IMR-90 (cell line): ENCODE results near the gene BCAS3. TPM values are rescaled to one million over a fixed set of nuclear protein-coding genes. Genes with fewer than 3 reads are reported as not detected.
A peak's percentile ranks its signal among the peaks of the same experiment; 100 is the strongest.

Experiments used
- ATAC-seq: fragments of 200-7000 bp; cut with Tn5 transposase; 2 replicates; pipeline ENCODE4 v1.9.1; 2020; ENCODE audit warnings: low read depth, mild to moderate bottlenecking, moderate library complexity
- BruUV-seq: library from RNA; stranded (reverse); fragments of 400-500 nt; replicated peaks from 2 replicates; lab custom pipeline; 2021; lab: Mats Ljungman, UMichigan
- CTCF ChIA-PET: fragments of 300-600 bp; formaldehyde crosslinking; extraction: SDS; loops from one replicate; lab custom pipeline; 2021; ENCODE audit warnings: antibody characterized with exemption; lab: Yijun Ruan, JAX
- POLR2A ChIA-PET: fragments of 300-600 bp; sonication (Branson Sonifier 250); formaldehyde crosslinking; loops from one replicate; lab custom pipeline; 2022; ENCODE audit warnings: antibody characterized with exemption; ENCODE audit not compliant: unreplicated experiment; lab: Charles Lee
- DNase-seq: peaks from one replicate; pipeline ENCODE4 v3.0.0; 2013
- H2AFZ ChIP-seq: replicated peaks from 2 replicates; pipeline ENCODE3; 2013; ENCODE audit warnings: low read length, mild to moderate bottlenecking; ENCODE audit not compliant: poor library complexity
- H2AK5ac ChIP-seq: 2 replicates; pipeline ENCODE4 v1.6.1; 2013; ENCODE audit warnings: low read depth, low read length, inconsistent platforms
- H2AK9ac ChIP-seq: replicated peaks from 2 replicates; pipeline ENCODE3; 2013; ENCODE audit warnings: mild to moderate bottlenecking, low read depth, low read length, moderate library complexity; ENCODE audit not compliant: poor library complexity
- H2BK120ac ChIP-seq: 2 replicates; pipeline ENCODE4 v1.6.1; 2013; ENCODE audit warnings: low read depth, low read length, inconsistent platforms
- H2BK15ac ChIP-seq: 3 replicates; pipeline ENCODE4 v1.6.1; 2013; ENCODE audit warnings: low read depth, low read length, inconsistent platforms
- H2BK20ac ChIP-seq: 2 replicates; pipeline ENCODE4 v1.6.1; 2013; ENCODE audit warnings: low read depth, mild to moderate bottlenecking, inconsistent platforms, low read length, moderate library complexity
- H2BK5ac ChIP-seq: 2 replicates; pipeline ENCODE4 v1.6.1; 2013; ENCODE audit warnings: mild to moderate bottlenecking, low read depth, low read length, inconsistent platforms; ENCODE audit not compliant: poor library complexity, severe bottlenecking
- H3K14ac ChIP-seq: replicated peaks from 2 replicates; pipeline ENCODE4 v1.6.1; 2013; ENCODE audit warnings: low read depth, low read length, inconsistent platforms
- H3K18ac ChIP-seq: 2 replicates; pipeline ENCODE4 v1.6.1; 2013; ENCODE audit warnings: low read depth, low read length, control low read depth
- H3K23ac ChIP-seq: 2 replicates; pipeline ENCODE4 v1.6.1; 2013; ENCODE audit warnings: low read depth, low read length, inconsistent platforms
- H3K27ac ChIP-seq: 2 replicates; pipeline ENCODE4 v1.5.1; 2013; ENCODE audit warnings: mild to moderate bottlenecking, control low read depth, low read length; ENCODE audit not compliant: insufficient read depth
- H3K27me3 ChIP-seq: 2 replicates; pipeline ENCODE4 v1.6.1; 2013; ENCODE audit warnings: low read length; ENCODE audit not compliant: control insufficient read depth, insufficient read depth
- H3K36me3 ChIP-seq: 2 replicates; pipeline ENCODE4 v1.6.1; 2013; ENCODE audit warnings: low read length, mixed read lengths; ENCODE audit not compliant: control insufficient read depth, insufficient read depth
- H3K4ac ChIP-seq: 2 replicates; pipeline ENCODE4 v1.6.1; 2013; ENCODE audit warnings: low read depth, low read length, inconsistent platforms
- H3K4me1 ChIP-seq: 2 replicates; pipeline ENCODE4 v1.6.1; 2013; ENCODE audit warnings: low read length, mixed read lengths; ENCODE audit not compliant: control insufficient read depth, insufficient read depth
- H3K4me2 ChIP-seq: 2 replicates; pipeline ENCODE4 v1.6.1; 2013; ENCODE audit warnings: low read depth, mild to moderate bottlenecking, control low read depth, low read length, moderate library complexity
- H3K4me3 ChIP-seq: 2 replicates; pipeline ENCODE4 v1.5.1; 2013; ENCODE audit warnings: low read depth, mild to moderate bottlenecking, control low read depth, low read length, moderate library complexity; ENCODE audit not compliant: insufficient read depth
- H3K56ac ChIP-seq: 2 replicates; pipeline ENCODE4 v1.6.1; 2013; ENCODE audit warnings: low read length, inconsistent platforms; ENCODE audit not compliant: insufficient read depth; ENCODE audit errors: extremely low read depth
- H3K79me1 ChIP-seq, 2 experiments: 2 replicates each; pipeline ENCODE4 v1.6.1; 2013; ENCODE audit warnings: low read length in 2 of 2, inconsistent platforms in 1 of 2, low read depth in 1 of 2
- H3K9ac ChIP-seq: 2 replicates; pipeline ENCODE4 v1.6.1; 2013; ENCODE audit warnings: low read depth, low read length, control low read depth
- H3K9me1 ChIP-seq: 2 replicates; pipeline ENCODE4 v1.6.1; 2013; ENCODE audit warnings: low read length, inconsistent platforms; ENCODE audit not compliant: insufficient read depth
- H3K9me3 ChIP-seq: 2 replicates; pipeline ENCODE4 v1.6.1; 2013; ENCODE audit warnings: low read length; ENCODE audit not compliant: control insufficient read depth, insufficient read depth
- H4K20me1 ChIP-seq: 2 replicates; pipeline ENCODE4 v1.6.1; 2013; ENCODE audit warnings: low read length, inconsistent platforms; ENCODE audit not compliant: insufficient read depth
- H4K5ac ChIP-seq: 2 replicates; pipeline ENCODE4 v1.6.1; 2013; ENCODE audit warnings: mild to moderate bottlenecking, low read depth, low read length, control low read depth
- H4K8ac ChIP-seq, 2 experiments: 2 replicates each; pipeline ENCODE4 v1.6.1; 2013; ENCODE audit warnings: low read depth in 2 of 2, low read length in 2 of 2, control low read depth in 1 of 2, inconsistent platforms in 1 of 2
- H4K91ac ChIP-seq: 2 replicates; pipeline ENCODE4 v1.6.1; 2013; ENCODE audit warnings: low read depth, low read length, inconsistent platforms; ENCODE audit not compliant: insufficient read depth
- BHLHE40 ChIP-seq: fragments of 150-350 bp; IDR thresholded peaks from 2 replicates; pipeline ENCODE4 v1.6.1; 2016; ENCODE audit warnings: mild to moderate bottlenecking, low read depth, low read length
- CHD1 ChIP-seq: IDR thresholded peaks from 2 replicates; pipeline ENCODE4 v1.6.1; 2012; ENCODE audit warnings: low read depth, low read length, improper control_type of control experiment
- FOS ChIP-seq: fragments of 150-350 bp; IDR thresholded peaks from 2 replicates; pipeline ENCODE4 v1.6.1; 2016; ENCODE audit warnings: low read depth, low read length
- MAFK ChIP-seq: IDR thresholded peaks from 2 replicates; pipeline ENCODE4 v1.6.1; 2012; ENCODE audit warnings: low read depth, low read length, improper control_type of control experiment
- MAZ ChIP-seq: IDR thresholded peaks from 2 replicates; pipeline ENCODE4 v1.6.1; 2012; ENCODE audit warnings: low read depth, mild to moderate bottlenecking, low read length, improper control_type of control experiment, moderate library complexity, borderline replicate concordance
- POLR2A ChIP-seq: IDR thresholded peaks from 2 replicates; pipeline ENCODE4 v1.6.1; 2012; ENCODE audit warnings: mild to moderate bottlenecking, low read depth, low read length
- RAD21 ChIP-seq: IDR thresholded peaks from 2 replicates; pipeline ENCODE4 v1.6.1; 2012; ENCODE audit warnings: low read length, improper control_type of control experiment
- RCOR1 ChIP-seq: IDR thresholded peaks from 2 replicates; pipeline ENCODE4 v1.6.1; 2012; ENCODE audit warnings: mild to moderate bottlenecking, low read length, improper control_type of control experiment; ENCODE audit not compliant: insufficient replicate concordance
- WGBS, 2 experiments: methylation state at CpG; one replicate each; pipeline versions ENCODE4 v1.1.5 to v1.1.7; 2013; ENCODE audit warnings: missing lambda C conversion rate in 2 of 2; ENCODE audit not compliant: insufficient read length in 1 of 2; ENCODE audit errors: extremely low coverage in 2 of 2; 5-methylcytosine and 5-hydroxymethylcytosine counted together
- dilution Hi-C: fragments of 300-500 bp; cut with HindIII; formaldehyde crosslinking; loops from one replicate; pipeline ENCODE4 v1.14.3; 2018; ENCODE audit warnings: low sequenced_read_pairs; ENCODE audit not compliant: unreplicated experiment
- in situ Hi-C: fragments of 300-500 bp; cut with MboI; formaldehyde crosslinking; loops from 3 replicates; pipeline ENCODE4 v1.14.3; 2019; ENCODE audit warnings: low sequenced_read_pairs, inconsistent platforms, mixed read lengths
- intact Hi-C: fragments of 100-400 bp; cut with micrococcal nuclease; formaldehyde crosslinking; loops from 2 replicates; pipeline ENCODE4 v1.10.0; 2022
- polyA plus RNA-seq, 3 experiments: library from polyadenylated mRNA; depleted of rRNA; stranded (reverse); fragments of >200 nt; gene quantifications; 2 replicates each; pipeline ENCODE4 v1.2.3, GENCODE V29; 2012; ENCODE audit warnings: low replicate concordance in 1 of 3
- total RNA-seq: library from RNA; depleted of rRNA; stranded (reverse); fragments of >200 nt; gene quantifications from 2 replicates; pipeline ENCODE4 v1.2.3, GENCODE V29; 2012
- TF ChIP-seq, protein P1 (sequence below): fragments of 150-350 bp; IDR thresholded peaks from 2 replicates; pipeline ENCODE4 v1.6.1; 2017; ENCODE audit warnings: mild to moderate bottlenecking, antibody characterized with exemption, low read length, low read depth
- TF ChIP-seq, protein P2 (sequence below): fragments of 150-350 bp; IDR thresholded peaks from 2 replicates; pipeline ENCODE4 v1.6.1; 2016; ENCODE audit warnings: low read depth, mild to moderate bottlenecking, low read length, moderate library complexity, borderline replicate concordance

The BCAS3 gene
- total and polyA plus RNA-seq, 2 of the 4 experiments (the other 2 are of a cell fraction), result 6.3 to 27.1 TPM

DNA sequence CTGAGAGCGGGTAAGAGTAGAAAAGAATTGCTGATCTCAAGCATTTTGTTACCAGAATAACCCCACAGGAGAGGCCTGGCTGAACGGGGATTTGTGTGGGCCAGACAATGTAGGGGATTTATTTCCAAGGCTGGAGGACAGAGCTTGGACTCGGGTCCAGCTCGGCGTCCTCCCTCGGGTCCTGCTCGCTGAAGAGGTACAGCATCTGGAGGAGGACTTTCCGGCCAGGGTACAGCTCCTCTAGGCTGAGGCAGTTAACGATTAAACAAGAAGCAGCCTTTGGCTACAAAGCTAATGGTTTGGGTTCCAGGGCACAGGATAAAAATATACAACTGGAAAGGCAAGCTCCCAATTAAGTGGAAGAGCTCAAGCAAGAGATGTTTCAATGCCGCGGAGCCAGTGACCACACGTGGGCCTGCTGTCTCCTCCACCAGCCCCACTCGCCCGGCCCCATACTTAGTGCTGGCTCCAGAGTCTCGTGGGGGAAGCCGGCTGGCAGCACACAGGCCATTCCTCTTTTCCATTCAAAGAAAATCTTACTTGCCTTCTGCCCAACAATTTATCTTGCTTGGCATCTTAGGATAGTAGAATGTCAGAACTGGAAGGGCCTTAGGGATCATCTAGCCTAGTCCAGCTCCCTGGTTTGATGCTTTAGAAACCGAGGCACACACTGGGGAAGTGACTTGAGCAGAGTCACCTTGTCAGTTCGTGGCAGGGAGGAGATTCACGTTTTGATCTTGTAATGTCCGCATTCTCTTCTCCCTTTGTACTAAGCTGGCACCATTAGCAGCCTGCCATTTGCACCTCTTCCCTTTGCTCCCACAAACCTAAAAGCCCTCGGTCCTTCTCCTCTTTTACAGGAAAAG is 636.0 kb downstream of the BCAS3 start:
- Histone ChIP-seq H4K5ac (peak overlapping the region; percentile 4), H4K8ac (peak overlapping the region; percentile 84 to 90), H4K91ac (peak overlapping the region; percentile 90), H3K4me1 (peaks cover 26% of the 10 kb centered on the region), H4K20me1 (no peaks in the 10 kb centered on the region), H2AK9ac (peak overlapping the region; percentile 51), H3K23ac (peak overlapping the region; percentile 93), H2AK5ac (peak overlapping the region; percentile 76), H2BK5ac (peak overlapping the region; percentile 11), H3K27ac (peak overlapping the region; percentile 39), H2AFZ (peak overlapping the region; percentile 83), H3K36me3 (no peaks in the 10 kb centered on the region), H3K4me3 (no peak overlapping the region), H3K9me3 (no peaks in the 10 kb centered on the region), H3K56ac (peak overlapping the region; percentile 40; the same call in 1 of the 2 replicates), H3K14ac (peak overlapping the region; percentile 90), H3K9me1 (peaks cover 9% of the 10 kb centered on the region; the same call in 1 of the 2 replicates), H3K18ac (peak overlapping the region; percentile 75), H2BK120ac (peak overlapping the region; percentile 91), H3K79me1 (peaks cover 0 to 16% of the 10 kb centered on the region in 2 experiments; a peak in 2 of 4 replicates), H3K4ac (peak overlapping the region; percentile 87), H3K9ac (no peak overlapping the region), H3K4me2 (no peak overlapping the region), H2BK20ac (peak overlapping the region; percentile 95), H2BK15ac (peak overlapping the region; percentile 98), H3K27me3 (no peaks in the 10 kb centered on the region)
- ATAC-seq (no peak), DNase-seq (no peak)
- 73% methylated on average over 9 of the region's 21 CpGs; no CpG with 5 or more reads in 1 of the 2 experiments for WGBS, 2 experiments
- in situ Hi-C loops, result loop anchor here (5.0 kb wide), 1 partner anchor 79 kb away; no protein-coding TSS in a partner anchor
- BruUV-seq, result no TSS peak
- ChIA-PET CTCF (interaction anchor here (0.8 to 1.0 kb wide), 2 partner anchors 10 to 103 kb away, joined by 3 to 4 read pairs; no protein-coding TSS in a partner anchor), POLR2A (interaction anchor here (0.6 kb wide), 1 partner anchor 636 kb away, joined by 3 read pairs; the partner anchor contains the start of gene BCAS3)
- dilution Hi-C loops, result no loop called here
- TF ChIP-seq CHD1 (no peak), FOS (no peak), BHLHE40 (no peak), MAFK (no peak), RCOR1 (no peak), POLR2A (no peak), RAD21 (no peak), MAZ (no peak)
- TF ChIP-seq, protein P1, sequence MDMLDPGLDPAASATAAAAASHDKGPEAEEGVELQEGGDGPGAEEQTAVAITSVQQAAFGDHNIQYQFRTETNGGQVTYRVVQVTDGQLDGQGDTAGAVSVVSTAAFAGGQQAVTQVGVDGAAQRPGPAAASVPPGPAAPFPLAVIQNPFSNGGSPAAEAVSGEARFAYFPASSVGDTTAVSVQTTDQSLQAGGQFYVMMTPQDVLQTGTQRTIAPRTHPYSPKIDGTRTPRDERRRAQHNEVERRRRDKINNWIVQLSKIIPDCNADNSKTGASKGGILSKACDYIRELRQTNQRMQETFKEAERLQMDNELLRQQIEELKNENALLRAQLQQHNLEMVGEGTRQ, result no peak
- TF ChIP-seq, protein P2, sequence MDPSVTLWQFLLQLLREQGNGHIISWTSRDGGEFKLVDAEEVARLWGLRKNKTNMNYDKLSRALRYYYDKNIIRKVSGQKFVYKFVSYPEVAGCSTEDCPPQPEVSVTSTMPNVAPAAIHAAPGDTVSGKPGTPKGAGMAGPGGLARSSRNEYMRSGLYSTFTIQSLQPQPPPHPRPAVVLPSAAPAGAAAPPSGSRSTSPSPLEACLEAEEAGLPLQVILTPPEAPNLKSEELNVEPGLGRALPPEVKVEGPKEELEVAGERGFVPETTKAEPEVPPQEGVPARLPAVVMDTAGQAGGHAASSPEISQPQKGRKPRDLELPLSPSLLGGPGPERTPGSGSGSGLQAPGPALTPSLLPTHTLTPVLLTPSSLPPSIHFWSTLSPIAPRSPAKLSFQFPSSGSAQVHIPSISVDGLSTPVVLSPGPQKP, result no peak
- intact Hi-C loops, result no loop called here
